A673 (cell line): ENCODE results near the gene LCLAT1. TPM values are rescaled to one million over a fixed set of nuclear protein-coding genes. Genes with fewer than 3 reads are reported as not detected.

Source experiments
- BruUV-seq: library from RNA; stranded (reverse); fragments of 400-500 nt; replicated peaks from 2 replicates; lab custom pipeline; 2021; lab: Mats Ljungman, UMichigan
- CTCF ChIA-PET: fragments of 300-600 bp; sonication (Branson Sonifier 250); formaldehyde crosslinking; loops from one replicate; lab custom pipeline; 2022; ENCODE audit warnings: antibody characterized with exemption; lab: Charles Lee
- POLR2A ChIA-PET: fragments of 300-600 bp; sonication (Branson Sonifier 250); formaldehyde crosslinking; loops from one replicate; lab custom pipeline; 2022; ENCODE audit warnings: antibody characterized with exemption; ENCODE audit not compliant: low non-redundant PET; lab: Charles Lee
- DNase-seq: peaks from one replicate; pipeline ENCODE4 v3.0.0-alpha.2; 2015; ENCODE audit warnings: low spot score
- H3K27ac ChIP-seq: fragments of 200-600 bp; sonication (generic); 2 replicates; pipeline ENCODE4 v1.5.1; 2016; ENCODE audit warnings: mixed run types, low read depth, mild to moderate bottlenecking, mixed read lengths, antibody characterized with exemption, low read length; ENCODE audit not compliant: poor library complexity, severe bottlenecking
- H3K27me3 ChIP-seq: fragments of 200-600 bp; sonication (generic); replicated peaks from 2 replicates; pipeline ENCODE4 v1.6.1; 2017; ENCODE audit warnings: mixed run types, low read depth, mild to moderate bottlenecking, mixed read lengths, antibody characterized with exemption, low read length; ENCODE audit not compliant: insufficient read depth, poor library complexity
- H3K36me3 ChIP-seq: fragments of 200-600 bp; sonication (generic); 2 replicates; pipeline ENCODE4 v1.6.1; 2016; ENCODE audit warnings: mixed run types, mild to moderate bottlenecking, mixed read lengths, antibody characterized with exemption, low read length; ENCODE audit not compliant: insufficient read depth, poor library complexity, severe bottlenecking
- H3K4me1 ChIP-seq: fragments of 200-600 bp; sonication (generic); 2 replicates; pipeline ENCODE4 v1.6.1; 2017; ENCODE audit warnings: mixed run types, mild to moderate bottlenecking, mixed read lengths, antibody characterized with exemption, low read length; ENCODE audit not compliant: insufficient read depth, poor library complexity, severe bottlenecking
- H3K4me3 ChIP-seq: fragments of 200-600 bp; sonication (generic); 2 replicates; pipeline ENCODE4 v1.5.1; 2016; ENCODE audit warnings: low read depth, mixed run types, mild to moderate bottlenecking, mixed read lengths, low read length; ENCODE audit not compliant: poor library complexity, severe bottlenecking
- H3K9me3 ChIP-seq: fragments of 200-600 bp; sonication (generic); 2 replicates; pipeline ENCODE4 v1.6.1; 2016; ENCODE audit warnings: mixed run types, low read depth, mild to moderate bottlenecking, mixed read lengths, antibody characterized with exemption, low read length; ENCODE audit not compliant: poor library complexity, severe bottlenecking
- EZH2 ChIP-seq: fragments of 200-600 bp; sonication (generic); IDR thresholded peaks from 2 replicates; pipeline ENCODE4 v1.6.1; 2017; ENCODE audit warnings: borderline replicate concordance, low read depth, mild to moderate bottlenecking, mixed read lengths, antibody characterized with exemption, low read length; ENCODE audit not compliant: poor library complexity, severe bottlenecking
- intact Hi-C: fragments of 100-400 bp; cut with micrococcal nuclease; formaldehyde crosslinking; loops from one replicate; pipeline ENCODE4 v1.10.0; 2022; ENCODE audit not compliant: unreplicated experiment
- total RNA-seq: library from RNA; stranded (reverse); gene quantifications from 2 replicates; pipeline ENCODE4 v1.2.3, GENCODE V29; 2021
- TF ChIP-seq, protein P1 (sequence below): fragments of 300-800, 200-600 bp; sonication (generic); conservative IDR thresholded peaks from 2 replicates; pipeline ENCODE4 v1.5.1; 2017; ENCODE audit warnings: low read depth, mild to moderate bottlenecking, antibody characterized with exemption, low read length, moderate library complexity, mixed read lengths

LCLAT1 gene
- total RNA-seq, 1 experiment from 2014 or later: 35.3 TPM

DNA sequence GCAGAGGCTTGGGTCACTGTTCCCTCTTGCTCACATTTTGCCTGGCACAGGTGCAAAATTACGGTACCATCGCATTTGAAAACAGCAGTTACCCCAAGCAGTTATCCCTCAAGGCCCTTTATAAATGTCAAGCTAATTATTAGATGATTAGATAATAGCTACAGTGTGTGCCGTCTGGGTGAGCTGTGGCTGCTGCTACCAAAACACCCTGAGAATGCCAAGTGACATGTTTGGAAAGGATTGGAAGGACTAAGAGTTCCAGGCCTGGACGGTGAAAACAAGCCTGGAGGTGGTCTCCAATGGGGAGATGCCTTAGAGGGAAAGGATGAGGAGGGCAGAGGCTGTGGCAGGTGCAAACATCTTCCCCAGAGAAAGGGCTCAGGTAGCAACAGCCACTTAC lies 239.6 kb downstream of the LCLAT1 start:
- Histone ChIP-seq H3K4me1 (no peaks in the 10 kb centered on the region), H3K36me3 (no peaks in the 10 kb centered on the region), H3K27me3 (no peaks in the 10 kb centered on the region), H3K27ac (no peak overlapping the region), H3K9me3 (no peaks in the 10 kb centered on the region), H3K4me3 (no peak overlapping the region)
- DNase-seq: no peak
- intact Hi-C loops: no loop called here
- no TSS peak for BruUV-seq
- POLR2A ChIA-PET: interaction anchor here (0.6 kb wide), 1 partner anchor 214 kb away, joined by 3 read pairs; no protein-coding TSS in a partner anchor
- CTCF ChIA-PET: interaction anchor here (0.5 to 1.4 kb wide), 2 partner anchors 25 to 176 kb away, joined by 3 read pairs; no protein-coding TSS in a partner anchor
- TF ChIP-seq, protein P1, sequence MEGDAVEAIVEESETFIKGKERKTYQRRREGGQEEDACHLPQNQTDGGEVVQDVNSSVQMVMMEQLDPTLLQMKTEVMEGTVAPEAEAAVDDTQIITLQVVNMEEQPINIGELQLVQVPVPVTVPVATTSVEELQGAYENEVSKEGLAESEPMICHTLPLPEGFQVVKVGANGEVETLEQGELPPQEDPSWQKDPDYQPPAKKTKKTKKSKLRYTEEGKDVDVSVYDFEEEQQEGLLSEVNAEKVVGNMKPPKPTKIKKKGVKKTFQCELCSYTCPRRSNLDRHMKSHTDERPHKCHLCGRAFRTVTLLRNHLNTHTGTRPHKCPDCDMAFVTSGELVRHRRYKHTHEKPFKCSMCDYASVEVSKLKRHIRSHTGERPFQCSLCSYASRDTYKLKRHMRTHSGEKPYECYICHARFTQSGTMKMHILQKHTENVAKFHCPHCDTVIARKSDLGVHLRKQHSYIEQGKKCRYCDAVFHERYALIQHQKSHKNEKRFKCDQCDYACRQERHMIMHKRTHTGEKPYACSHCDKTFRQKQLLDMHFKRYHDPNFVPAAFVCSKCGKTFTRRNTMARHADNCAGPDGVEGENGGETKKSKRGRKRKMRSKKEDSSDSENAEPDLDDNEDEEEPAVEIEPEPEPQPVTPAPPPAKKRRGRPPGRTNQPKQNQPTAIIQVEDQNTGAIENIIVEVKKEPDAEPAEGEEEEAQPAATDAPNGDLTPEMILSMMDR: no peak
- TF ChIP-seq EZH2: no peak

DNA sequence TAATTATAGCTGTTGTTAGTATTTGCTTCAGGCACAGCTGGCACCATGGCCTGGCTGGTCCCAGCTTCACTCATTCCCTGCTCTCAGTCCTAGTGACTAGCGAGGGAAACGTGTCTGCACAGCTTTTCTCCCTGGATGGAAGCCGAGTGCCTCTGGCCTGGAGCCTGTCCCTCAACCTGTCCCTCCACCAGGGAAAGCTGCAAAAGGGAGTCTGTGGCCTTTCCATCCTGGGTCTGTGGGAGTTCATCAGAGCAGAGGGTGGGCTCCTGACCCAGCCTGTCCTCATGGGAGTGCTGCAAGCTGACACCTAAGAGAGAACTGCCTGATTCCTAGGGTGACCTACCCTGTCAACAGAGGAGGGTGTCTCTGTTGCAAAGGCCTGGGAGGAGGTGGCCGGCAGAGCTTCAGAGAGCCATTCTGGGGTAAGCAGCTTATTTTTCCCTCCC lies 241.9 kb downstream of the LCLAT1 start:
- intact Hi-C loops: no loop called here
- TF ChIP-seq, protein P1: no peak
- no peak for TF ChIP-seq EZH2
- Histone ChIP-seq H3K27me3 (no peaks in the 10 kb centered on the region), H3K9me3 (no peaks in the 10 kb centered on the region), H3K27ac (no peak overlapping the region), H3K36me3 (no peaks in the 10 kb centered on the region), H3K4me3 (no peak overlapping the region), H3K4me1 (no peaks in the 10 kb centered on the region)
- ChIA-PET CTCF (no interaction called here), POLR2A (no interaction called here)
- no peak for DNase-seq
- no TSS peak for BruUV-seq

DNA sequence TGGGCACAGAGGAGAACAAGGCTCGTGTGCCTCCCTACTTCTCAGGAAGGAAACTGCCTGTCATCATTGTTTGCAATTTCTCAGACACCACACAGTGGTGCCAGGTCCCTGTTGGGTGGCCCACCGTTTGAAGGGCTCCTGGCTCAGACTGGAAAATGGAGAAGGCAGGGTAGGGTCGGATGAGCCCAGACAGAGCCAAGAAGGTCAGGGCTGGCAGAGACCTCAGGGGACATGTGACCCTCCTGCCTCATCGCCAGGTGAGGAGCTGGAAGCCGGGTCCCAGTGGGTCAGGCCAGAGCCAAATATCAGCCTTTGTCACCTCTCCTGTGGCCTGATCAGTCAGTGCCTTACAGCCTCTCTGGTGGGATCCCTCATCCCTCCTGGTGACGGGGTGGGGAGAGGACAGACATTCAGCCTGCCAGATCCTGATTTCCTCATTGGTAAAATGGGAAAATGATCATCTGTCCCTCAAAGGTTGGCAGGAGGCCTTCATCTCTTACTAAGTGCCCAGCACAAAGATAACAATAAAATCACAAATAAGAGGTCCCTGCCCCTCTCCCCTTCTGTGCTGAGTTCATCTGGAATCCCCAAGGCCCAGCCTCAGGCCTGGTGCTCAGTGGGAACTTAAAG lies 242.6 kb downstream of the LCLAT1 start:
- no peak for TF ChIP-seq EZH2
- TF ChIP-seq, protein P1: no peak
- ChIA-PET POLR2A (no interaction called here), CTCF (no interaction called here)
- Histone ChIP-seq H3K27ac (no peak overlapping the region), H3K9me3 (no peaks in the 10 kb centered on the region), H3K27me3 (no peaks in the 10 kb centered on the region), H3K4me1 (no peaks in the 10 kb centered on the region), H3K36me3 (no peaks in the 10 kb centered on the region), H3K4me3 (no peak overlapping the region)
- no peak for DNase-seq
- BruUV-seq: no TSS peak
- intact Hi-C loops: no loop called here
